GM12873 (cell line): ENCODE measurements around the gene PRSS8.

Source experiments
- TF ChIP-seq, protein P1 (sequence below): IDR thresholded peaks from 2 replicates; pipeline ENCODE4 v1.5.1; 2012; ENCODE audit warnings: low read depth, mild to moderate bottlenecking, moderate library complexity, low read length, control low read depth; ENCODE audit not compliant: insufficient read depth; ENCODE audit errors: missing control alignments

The PRSS8 gene

DNA sequence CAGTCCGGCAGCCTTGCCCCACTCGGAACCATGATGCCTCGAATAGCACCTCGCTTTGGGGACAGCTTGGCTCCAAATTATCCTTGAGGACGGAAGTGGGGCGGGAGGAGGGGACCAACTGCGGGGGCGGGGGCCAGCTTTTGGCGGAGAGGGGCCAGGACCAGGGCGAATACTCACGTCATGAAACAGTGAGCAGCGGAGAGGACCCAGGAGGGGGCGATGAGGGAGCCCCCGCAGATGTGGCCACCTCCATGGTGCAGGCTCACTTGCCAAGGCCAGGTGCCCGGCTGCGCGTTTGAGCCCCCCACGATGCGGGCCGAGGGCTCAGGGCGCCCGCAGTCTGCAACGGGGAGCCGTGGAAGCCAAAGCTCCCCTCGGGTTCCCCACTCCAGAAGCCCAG, 13.4 kb upstream of the PRSS8 start:
- TF ChIP-seq, protein P1, sequence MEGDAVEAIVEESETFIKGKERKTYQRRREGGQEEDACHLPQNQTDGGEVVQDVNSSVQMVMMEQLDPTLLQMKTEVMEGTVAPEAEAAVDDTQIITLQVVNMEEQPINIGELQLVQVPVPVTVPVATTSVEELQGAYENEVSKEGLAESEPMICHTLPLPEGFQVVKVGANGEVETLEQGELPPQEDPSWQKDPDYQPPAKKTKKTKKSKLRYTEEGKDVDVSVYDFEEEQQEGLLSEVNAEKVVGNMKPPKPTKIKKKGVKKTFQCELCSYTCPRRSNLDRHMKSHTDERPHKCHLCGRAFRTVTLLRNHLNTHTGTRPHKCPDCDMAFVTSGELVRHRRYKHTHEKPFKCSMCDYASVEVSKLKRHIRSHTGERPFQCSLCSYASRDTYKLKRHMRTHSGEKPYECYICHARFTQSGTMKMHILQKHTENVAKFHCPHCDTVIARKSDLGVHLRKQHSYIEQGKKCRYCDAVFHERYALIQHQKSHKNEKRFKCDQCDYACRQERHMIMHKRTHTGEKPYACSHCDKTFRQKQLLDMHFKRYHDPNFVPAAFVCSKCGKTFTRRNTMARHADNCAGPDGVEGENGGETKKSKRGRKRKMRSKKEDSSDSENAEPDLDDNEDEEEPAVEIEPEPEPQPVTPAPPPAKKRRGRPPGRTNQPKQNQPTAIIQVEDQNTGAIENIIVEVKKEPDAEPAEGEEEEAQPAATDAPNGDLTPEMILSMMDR, result no peak

DNA sequence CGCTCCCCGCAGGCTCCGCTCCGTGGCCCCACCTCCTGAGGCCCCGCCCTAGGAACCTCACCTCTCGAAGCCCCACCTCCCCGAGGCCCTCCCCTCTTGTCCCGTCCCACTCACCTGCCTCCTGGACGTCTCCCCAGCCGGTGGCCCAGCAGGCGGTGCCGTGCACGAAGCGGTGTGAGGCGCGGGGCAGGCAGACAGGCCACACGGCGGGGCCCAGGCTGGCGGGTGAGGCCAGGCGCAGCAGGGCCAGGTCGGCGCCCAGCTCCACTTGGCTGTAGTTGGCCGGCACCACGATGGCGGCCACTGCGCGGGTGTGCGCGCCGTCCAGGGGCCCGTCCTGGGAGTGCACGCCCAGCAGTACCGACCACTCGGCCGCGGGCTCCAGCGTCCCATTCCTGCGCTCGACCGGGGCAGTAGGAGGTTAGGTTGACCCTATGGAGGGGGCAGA, 12.8 kb upstream of the PRSS8 start:
- TF ChIP-seq, protein P1, result no peak

GRCh38 chr16:31147574-31147973, 12.0 kb upstream of the PRSS8 start:
- TF ChIP-seq, protein P1, result no peak

DNA sequence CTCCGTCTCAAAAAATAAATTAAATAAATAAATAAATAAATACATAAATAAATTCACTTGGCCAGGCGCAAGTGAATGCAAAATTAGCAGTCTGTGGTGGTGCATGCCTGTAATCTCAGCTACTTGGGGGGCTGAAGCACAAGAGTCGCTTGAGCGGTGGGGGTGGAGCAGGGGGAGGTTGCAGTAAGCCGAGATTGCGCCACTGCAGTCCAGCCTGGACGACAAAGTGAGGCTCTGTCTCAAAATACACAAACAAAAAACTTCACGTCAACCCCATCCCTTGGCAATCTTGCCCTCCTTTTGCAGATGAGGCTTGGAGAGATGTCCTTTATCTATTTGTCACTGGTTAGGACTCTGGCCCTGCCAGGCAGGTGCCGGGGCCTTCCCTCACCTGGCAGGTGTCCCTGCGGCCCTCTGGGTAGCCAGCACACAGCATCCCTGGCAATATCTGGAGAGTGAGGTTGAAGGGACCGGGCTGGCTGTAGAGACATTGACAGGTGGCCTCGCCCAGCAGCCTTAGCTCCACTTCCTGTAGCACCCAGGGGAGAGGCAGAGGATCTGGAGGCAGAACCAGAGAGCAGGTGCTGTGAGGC, 10.0 kb upstream of the PRSS8 start:
- TF ChIP-seq, protein P1, result no peak

DNA sequence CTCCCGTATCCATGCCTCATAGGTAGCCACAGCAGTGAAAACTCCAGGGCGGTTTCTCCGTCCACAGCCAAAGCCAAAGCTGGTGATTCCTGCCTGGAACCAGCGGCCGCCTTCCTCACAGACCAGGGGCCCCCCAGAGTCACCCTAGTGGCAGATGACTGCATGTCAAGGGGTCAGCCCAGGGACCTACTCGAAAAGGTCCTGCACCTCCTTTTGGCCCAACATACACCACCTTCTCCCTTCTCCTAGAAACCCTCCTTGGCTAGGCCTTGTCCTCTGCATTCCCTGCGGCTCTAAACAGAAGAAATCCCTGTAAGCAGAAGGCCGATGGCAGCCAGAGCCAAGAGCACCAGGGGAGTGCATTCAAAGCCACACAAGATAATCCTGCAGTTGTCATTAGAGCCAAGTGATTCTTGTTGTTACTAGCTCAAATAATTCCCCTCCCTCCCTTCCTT, 8.2 kb upstream of the PRSS8 start:
- TF ChIP-seq, protein P1, result peak; percentile 14

DNA sequence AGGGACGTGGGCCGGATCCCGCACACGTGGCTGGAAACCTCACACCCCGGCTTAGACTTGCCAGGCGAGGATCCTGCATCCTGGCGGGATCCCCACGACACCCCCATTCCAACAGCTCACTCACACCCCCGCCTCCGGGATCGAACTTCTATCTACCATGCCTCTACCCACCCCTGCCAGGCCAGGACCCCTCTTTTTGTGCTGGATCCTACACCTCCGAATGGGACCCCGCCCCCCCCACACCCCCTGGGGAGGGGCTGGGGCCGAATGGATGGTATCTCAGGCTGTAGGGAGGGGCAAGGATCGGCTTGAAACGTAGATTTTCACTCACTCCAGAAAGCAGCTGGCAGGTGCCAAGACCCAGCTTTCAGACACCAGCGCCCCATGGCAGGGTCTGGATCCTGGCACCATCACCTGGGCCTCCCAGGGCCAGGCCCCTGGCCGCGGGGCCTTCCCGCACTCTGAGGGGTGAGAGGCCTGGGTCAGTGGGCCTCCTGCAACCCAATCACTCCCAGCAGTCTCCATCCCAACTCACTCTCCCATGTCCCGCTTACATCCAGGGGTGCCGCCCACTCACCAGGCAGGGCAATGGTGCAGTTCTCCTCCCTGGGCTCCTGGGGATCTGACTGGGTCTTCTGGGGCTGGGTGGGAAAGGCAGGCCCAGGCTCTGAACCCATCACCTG, 7.6 kb upstream of the PRSS8 start:
- TF ChIP-seq, protein P1, result no peak

- TF ChIP-seq, protein P1, result peak; percentile 90
Measured at GRCh38 chr16:31142109-31143010, 6.8 kb upstream of the PRSS8 start.
